Right lobe of liver (tissue), 6 donors: Measurements from ENCODE around the gene PDZRN3. TPM values are rescaled to one million over a fixed set of nuclear protein-coding genes. Genes with fewer than 3 reads are reported as not detected.

ENCODE experiments used
- ATAC-seq, 4 donors: fragments of 200-7000 bp; cut with Tn5 transposase; one replicate each; pipeline ENCODE4 v1.9.1; 2020; ENCODE audit warnings: mild to moderate bottlenecking in 4 of 4, moderate library complexity in 4 of 4
- DNase-seq, 3 donors: peaks; one replicate each; pipeline ENCODE4 v3.0.0-alpha.2; 2020
- H3K27ac ChIP-seq, 3 donors: fragments of 200-600 bp; one replicate each; pipeline ENCODE4 v1.8.0; 2022
- H3K27me3 ChIP-seq, 2 donors: fragments of 200-600 bp; one replicate each; pipeline ENCODE4 v1.8.0; 2022
- H3K36me3 ChIP-seq, 4 donors: fragments of 200-600 bp; sonication (generic) in 1 of 4; one replicate each; pipeline versions ENCODE4 v1.5.1 to v1.8.0; 2017 to 2022; ENCODE audit warnings: control low read depth in 1 of 4
- H3K4me1 ChIP-seq, 4 donors: fragments of 200-600 bp; sonication (generic) in 1 of 4; one replicate each; pipeline versions ENCODE4 v1.5.1 to v1.8.0; 2017 to 2022; ENCODE audit warnings: control low read depth in 1 of 4
- H3K4me3 ChIP-seq, 3 donors: fragments of 200-600 bp; one replicate each; pipeline ENCODE4 v1.8.0; 2022
- H3K9me3 ChIP-seq, 4 donors: fragments of 200-600 bp; sonication (generic) in 1 of 4; one replicate each; pipeline versions ENCODE4 v1.5.1 to v1.8.0; 2017 to 2022; ENCODE audit warnings: control low read depth in 1 of 4
- POLR2A ChIP-seq: fragments of 450-650 bp; IDR thresholded peaks from one replicate; pipeline ENCODE4 v1.6.1; 2017; ENCODE audit warnings: antibody characterized with exemption, mild to moderate bottlenecking
- WGBS: methylation state at CpG from one replicate; pipeline ENCODE4 v1.1.6; 2018; ENCODE audit warnings: low coverage, low lambda C conversion rate; ENCODE audit not compliant: insufficient coverage; ENCODE audit errors: missing lambda C conversion rate; 5-methylcytosine and 5-hydroxymethylcytosine counted together
- intact Hi-C, 2 donors: fragments of 100-400 bp; cut with DNase I; formaldehyde crosslinking; loops; one replicate each; pipeline versions ENCODE4 v1.11.2 to v1.14.1; 2022
- total RNA-seq, 6 experiments: library from RNA; depleted of rRNA in 2 of 6; stranded (reverse); fragments of >200 nt in 2 of 6; fragmentation: NEBNext Ultra II Directional in 3 of 6; extraction: Animal tissue kit (Norgen Biotek cat#: 25700) in 3 of 6; gene quantifications; one replicate each; pipeline versions ENCODE4 v1.1.0 to v1.2.4, GENCODE V29; 2016 to 2023
- TF ChIP-seq, protein P1 (sequence below), 4 donors: fragments of 200-600 bp in 3 of 4; fragments of 450-650 bp in 1 of 4; IDR thresholded peaks; one replicate each; pipeline versions ENCODE4 v1.5.1 to v1.8.0; 2016 to 2022; ENCODE audit warnings: antibody characterized with exemption in 4 of 4, mild to moderate bottlenecking in 2 of 4
- donor health status: DM: no; HTN: yes; CAD: no.
- donor health status: DM: no; HTN: no; CAD: no.
- donor health status: DM: no; HTN: no; CAD: no.
- donor health status: DM: no; HTN: yes; CAD: no.
- donor health status: DM: no; HTN: yes; CAD: no.

PDZRN3 gene
- total RNA-seq, 6 experiments from 2014 or later: 0.33 to 2.0 (median 1.1) TPM

DNA sequence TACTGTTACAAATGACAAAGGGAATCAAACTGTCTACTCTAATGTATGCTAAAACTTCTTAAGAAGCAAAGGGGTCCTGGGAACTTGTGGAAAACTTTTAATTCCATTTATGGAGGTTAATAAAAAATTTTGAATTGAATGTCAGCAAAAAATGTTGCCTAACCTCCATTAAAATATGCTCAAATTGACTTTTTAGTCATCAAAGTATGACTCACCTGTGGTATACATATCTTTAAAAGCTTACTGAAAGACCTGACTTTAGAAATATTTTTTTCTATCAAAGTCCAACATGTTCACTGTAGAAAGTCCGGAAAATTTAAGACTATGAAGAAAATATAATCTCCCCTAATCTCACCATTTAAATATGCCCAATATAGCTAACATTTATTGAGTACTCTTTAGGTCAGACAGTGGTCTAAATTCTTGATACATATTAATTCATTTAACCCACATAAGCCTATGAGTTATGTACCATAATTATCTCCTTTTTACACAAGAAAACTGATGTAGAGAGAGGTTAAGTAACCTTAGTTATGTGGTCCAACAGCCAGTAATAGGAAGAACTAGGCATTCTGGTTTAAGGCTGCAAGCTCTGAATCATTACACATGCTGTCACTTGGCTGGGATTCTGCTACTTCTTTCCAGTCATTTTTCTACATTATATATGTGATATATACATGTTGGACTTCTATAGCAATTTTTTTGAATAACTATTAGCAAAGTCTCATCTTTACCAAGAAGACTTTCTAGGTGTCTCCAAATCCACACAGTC, 83.6 kb downstream of the PDZRN3 start:
- 38% methylated on average over 1 of the region's 1 CpG for WGBS
- intact Hi-C loops: no loop called here
- Histone ChIP-seq H3K4me1 (no peaks in the 10 kb centered on the region), H3K27me3 (no peaks in the 10 kb centered on the region), H3K36me3 (no peaks in the 10 kb centered on the region), H3K4me3 (no peak overlapping the region), H3K27ac (no peak overlapping the region), H3K9me3 (no peaks in the 10 kb centered on the region)
- no peak for TF ChIP-seq POLR2A
- TF ChIP-seq, protein P1, sequence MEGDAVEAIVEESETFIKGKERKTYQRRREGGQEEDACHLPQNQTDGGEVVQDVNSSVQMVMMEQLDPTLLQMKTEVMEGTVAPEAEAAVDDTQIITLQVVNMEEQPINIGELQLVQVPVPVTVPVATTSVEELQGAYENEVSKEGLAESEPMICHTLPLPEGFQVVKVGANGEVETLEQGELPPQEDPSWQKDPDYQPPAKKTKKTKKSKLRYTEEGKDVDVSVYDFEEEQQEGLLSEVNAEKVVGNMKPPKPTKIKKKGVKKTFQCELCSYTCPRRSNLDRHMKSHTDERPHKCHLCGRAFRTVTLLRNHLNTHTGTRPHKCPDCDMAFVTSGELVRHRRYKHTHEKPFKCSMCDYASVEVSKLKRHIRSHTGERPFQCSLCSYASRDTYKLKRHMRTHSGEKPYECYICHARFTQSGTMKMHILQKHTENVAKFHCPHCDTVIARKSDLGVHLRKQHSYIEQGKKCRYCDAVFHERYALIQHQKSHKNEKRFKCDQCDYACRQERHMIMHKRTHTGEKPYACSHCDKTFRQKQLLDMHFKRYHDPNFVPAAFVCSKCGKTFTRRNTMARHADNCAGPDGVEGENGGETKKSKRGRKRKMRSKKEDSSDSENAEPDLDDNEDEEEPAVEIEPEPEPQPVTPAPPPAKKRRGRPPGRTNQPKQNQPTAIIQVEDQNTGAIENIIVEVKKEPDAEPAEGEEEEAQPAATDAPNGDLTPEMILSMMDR (IDR thresholded peaks at IDR 0.05): no peak
- DNase-seq (no peak), ATAC-seq (no peak)

DNA sequence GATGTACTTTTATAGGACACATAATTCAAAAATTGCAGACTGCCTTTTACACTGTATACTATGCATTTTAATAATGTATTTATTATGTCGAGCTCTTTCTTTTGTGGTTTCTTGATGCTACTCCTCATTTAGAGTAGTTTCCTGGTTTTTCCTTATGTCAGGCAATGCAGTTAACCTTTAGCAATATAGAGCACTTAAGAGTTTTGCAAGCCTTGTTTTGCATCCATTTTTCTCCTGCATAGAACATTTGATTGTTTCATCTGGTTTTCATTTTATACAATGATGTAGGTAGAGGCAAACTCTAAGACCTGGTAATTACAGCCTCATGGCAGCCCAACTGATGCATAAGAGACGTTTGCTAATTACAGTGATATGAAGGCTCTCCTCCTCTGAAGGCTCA, 86.3 kb downstream of the PDZRN3 start:
- DNase-seq (no peak), ATAC-seq (no peak)
- no peaks in the 10 kb centered on the region for H3K9me3 ChIP-seq
- no peaks in the 10 kb centered on the region for H3K27me3 ChIP-seq
- intact Hi-C loops: no loop called here
- H3K4me1 ChIP-seq: no peaks in the 10 kb centered on the region
- 39% methylated on average over 2 of the region's 2 CpGs for WGBS
- no peaks in the 10 kb centered on the region for H3K36me3 ChIP-seq
- H3K4me3 ChIP-seq: no peak overlapping the region
- no peak for TF ChIP-seq POLR2A
- no peak overlapping the region for H3K27ac ChIP-seq

DNA sequence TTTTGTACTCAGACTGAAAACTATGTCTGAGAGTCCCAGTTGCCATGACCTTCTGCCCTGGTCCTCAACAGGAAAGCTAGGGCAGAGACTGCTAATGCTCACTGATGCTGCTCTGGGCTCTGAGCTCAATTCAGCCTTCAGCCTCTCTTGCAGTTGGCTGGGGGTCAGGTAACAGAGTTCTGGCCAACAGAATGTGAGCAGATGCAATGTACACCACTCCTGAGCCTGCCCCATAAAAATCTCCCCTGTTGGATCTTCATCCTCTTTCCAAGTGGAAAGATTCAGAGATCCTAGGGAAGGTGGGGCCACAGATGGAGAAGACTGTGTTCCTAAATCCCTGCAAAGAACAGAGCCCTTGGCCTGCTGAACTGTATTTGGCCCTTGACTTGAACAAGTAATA, 87.8 kb downstream of the PDZRN3 start:
- DNase-seq: no peak
- Histone ChIP-seq H3K36me3 (no peaks in the 10 kb centered on the region), H3K27ac (no peak overlapping the region), H3K4me3 (no peak overlapping the region), H3K4me1 (no peaks in the 10 kb centered on the region), H3K9me3 (no peaks in the 10 kb centered on the region), H3K27me3 (no peaks in the 10 kb centered on the region)
- ATAC-seq: no peak
- intact Hi-C loops: no loop called here
- TF ChIP-seq, protein P1 (IDR thresholded peaks at IDR 0.05): no peak
- no peak for TF ChIP-seq POLR2A

DNA sequence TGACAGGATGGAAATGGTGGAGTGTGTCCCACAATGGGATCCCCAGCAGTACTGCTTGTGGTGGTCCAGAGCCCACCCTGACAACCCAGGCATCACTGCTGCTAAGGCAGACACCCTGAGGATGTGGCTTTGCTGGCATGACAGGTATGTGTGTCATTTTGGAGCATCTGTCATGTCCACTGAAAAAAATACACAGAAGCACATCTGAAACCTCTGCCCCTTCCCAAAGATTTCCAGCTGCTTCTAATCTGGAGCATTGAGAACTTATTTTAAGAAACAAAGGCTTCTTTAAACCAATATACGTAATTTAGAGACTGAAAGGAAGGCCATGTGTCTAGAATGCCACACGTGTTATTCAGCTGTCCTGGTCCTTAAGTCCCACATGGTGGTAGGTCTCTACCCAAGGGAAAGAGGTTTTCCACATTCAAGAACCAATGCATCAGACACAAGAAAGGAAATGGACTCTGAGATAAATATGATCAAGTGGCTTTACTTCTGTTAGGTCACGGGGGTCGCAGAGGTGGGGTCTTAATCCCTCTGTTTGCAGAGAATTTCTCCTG, 88.3 kb downstream of the PDZRN3 start:
- H3K27ac ChIP-seq: no peak overlapping the region
- H3K9me3 ChIP-seq: no peaks in the 10 kb centered on the region
- no peak for TF ChIP-seq POLR2A
- TF ChIP-seq, protein P1 (IDR thresholded peaks at IDR 0.05): no peak
- no peak for DNase-seq
- H3K27me3 ChIP-seq: no peaks in the 10 kb centered on the region
- ATAC-seq: no peak
- H3K4me3 ChIP-seq: no peak overlapping the region
- WGBS: 77% methylated on average over 4 of the region's 4 CpGs
- intact Hi-C loops: no loop called here
- H3K36me3 ChIP-seq: no peaks in the 10 kb centered on the region
- H3K4me1 ChIP-seq: no peaks in the 10 kb centered on the region

DNA sequence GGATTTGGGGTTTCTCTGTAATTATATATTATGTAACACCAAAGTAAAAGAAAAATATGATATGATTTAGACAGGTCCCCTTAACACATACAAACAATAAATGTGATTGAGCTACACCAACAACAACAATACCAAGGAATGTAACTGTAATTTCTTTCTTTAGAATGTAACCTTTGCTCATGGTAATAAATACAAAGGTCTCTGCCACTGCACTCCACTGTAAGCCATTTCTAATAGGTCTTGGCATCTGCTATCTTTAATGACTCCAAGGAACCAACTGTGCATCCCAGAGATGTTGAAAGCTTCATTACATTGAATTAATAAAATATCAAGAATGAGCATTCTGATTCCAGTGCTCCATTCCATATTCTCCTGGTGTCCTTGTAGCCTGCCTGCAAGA, 88.8 kb downstream of the PDZRN3 start:
- intact Hi-C loops: no loop called here
- no peak overlapping the region for H3K27ac ChIP-seq
- H3K27me3 ChIP-seq: no peaks in the 10 kb centered on the region
- TF ChIP-seq, protein P1 (IDR thresholded peaks at IDR 0.05): no peak
- TF ChIP-seq POLR2A: no peak
- no peak for DNase-seq
- H3K9me3 ChIP-seq: no peaks in the 10 kb centered on the region
- ATAC-seq: no peak
- no peaks in the 10 kb centered on the region for H3K4me1 ChIP-seq
- H3K36me3 ChIP-seq: no peaks in the 10 kb centered on the region
- no peak overlapping the region for H3K4me3 ChIP-seq
